ENCODE data around the gene CCDC28A. TPM values are rescaled to one million over a fixed set of nuclear protein-coding genes. Genes with fewer than 3 reads are reported as not detected.

The CCDC28A gene
- total RNA-seq, 1 donor from 2014 or later, result 12.5 TPM

GRCh38 chr6:138765896-138766655, 7.5 kb upstream of the CCDC28A start:
- H3K36me3 ChIP-seq (ENCODE audit: control insufficient read depth, insufficient read depth, low read length), result no peaks in the 10 kb centered on the region
- TF ChIP-seq CTCF (IDR thresholded peaks at IDR 0.05; ENCODE audit: insufficient read depth, low read length, poor library complexity, severe bottlenecking), result peak; percentile 45
- peak; percentile 2 for DNase-seq (ENCODE audit: low read depth)
- H3K4me3 ChIP-seq (ENCODE audit: low read depth, low read length), result no peak overlapping the region
- no peaks in the 10 kb centered on the region for H3K27me3 ChIP-seq (ENCODE audit: control insufficient read depth, insufficient read depth, low read length)

GRCh38 chr6:138769102-138769676, 4.4 kb upstream of the CCDC28A start:
- Histone ChIP-seq H3K36me3 (ENCODE audit: control insufficient read depth, insufficient read depth, low read length) (no peaks in the 10 kb centered on the region), H3K4me3 (ENCODE audit: low read depth, low read length) (no peak overlapping the region), H3K27me3 (ENCODE audit: control insufficient read depth, insufficient read depth, low read length) (no peaks in the 10 kb centered on the region)
- DNase-seq (ENCODE audit: low read depth), result no peak
- TF ChIP-seq CTCF (IDR thresholded peaks at IDR 0.05; ENCODE audit: insufficient read depth, low read length, poor library complexity, severe bottlenecking), result no peak

- no peaks in the 10 kb centered on the region for H3K27me3 ChIP-seq (ENCODE audit: control insufficient read depth, insufficient read depth, low read length)
- no peak for DNase-seq (ENCODE audit: low read depth)
- TF ChIP-seq CTCF (IDR thresholded peaks at IDR 0.05; ENCODE audit: insufficient read depth, low read length, poor library complexity, severe bottlenecking), result no peak
- peak overlapping the region; percentile 86 for H3K4me3 ChIP-seq (ENCODE audit: low read depth, low read length)
- H3K36me3 ChIP-seq (ENCODE audit: control insufficient read depth, insufficient read depth, low read length), result no peaks in the 10 kb centered on the region
These were observed 883 bp upstream of the CCDC28A start for GRCh38 chr6:138772596-138773176.

- Histone ChIP-seq H3K36me3 (ENCODE audit: control insufficient read depth, insufficient read depth, low read length) (no peaks in the 10 kb centered on the region), H3K27me3 (ENCODE audit: control insufficient read depth, insufficient read depth, low read length) (no peaks in the 10 kb centered on the region)
- no peak for DNase-seq (ENCODE audit: low read depth)
These were observed 801 bp downstream of the CCDC28A start for GRCh38 chr6:138774370-138774769.

GRCh38 chr6:138776659-138777058, 3.1 kb downstream of the CCDC28A start:
- H3K4me3 ChIP-seq (ENCODE audit: low read depth, low read length), result no peak overlapping the region
- no peak for TF ChIP-seq CTCF (IDR thresholded peaks at IDR 0.05; ENCODE audit: insufficient read depth, low read length, poor library complexity, severe bottlenecking)
- H3K36me3 ChIP-seq (ENCODE audit: control insufficient read depth, insufficient read depth, low read length), result no peaks in the 10 kb centered on the region
- DNase-seq (ENCODE audit: low read depth), result no peak
- H3K27me3 ChIP-seq (ENCODE audit: control insufficient read depth, insufficient read depth, low read length), result no peaks in the 10 kb centered on the region

More at GRCh38 chr6:138774370-138774769, 801 bp downstream of the CCDC28A start:
- peak overlapping the region; percentile 86 for H3K4me3 ChIP-seq (ENCODE audit: low read depth, low read length)
- no peak for TF ChIP-seq CTCF (IDR thresholded peaks at IDR 0.05; ENCODE audit: insufficient read depth, low read length, poor library complexity, severe bottlenecking)
